ENCODE results near the gene ABLIM1.

The ABLIM1 gene

DNA sequence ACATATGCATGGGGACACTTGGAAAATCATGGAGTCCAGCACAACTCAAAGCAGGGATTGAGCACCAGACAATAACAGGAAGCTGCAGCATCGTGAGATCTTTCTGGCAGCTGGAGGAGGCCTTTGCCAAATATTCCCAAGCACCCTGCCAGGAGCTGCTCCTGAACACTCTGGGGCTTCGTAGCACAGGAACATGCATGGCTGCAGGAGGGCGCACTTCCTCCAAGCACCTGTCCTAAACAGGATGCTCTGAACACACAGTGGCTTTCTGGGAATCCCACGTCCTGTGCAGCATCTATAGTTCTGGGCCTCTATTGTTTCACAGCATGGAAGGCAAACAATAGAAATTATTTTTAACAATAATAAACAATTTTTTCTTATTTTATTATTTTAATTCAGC is 4.1 kb downstream of the ABLIM1 start:
- TF ChIP-seq, protein P1, sequence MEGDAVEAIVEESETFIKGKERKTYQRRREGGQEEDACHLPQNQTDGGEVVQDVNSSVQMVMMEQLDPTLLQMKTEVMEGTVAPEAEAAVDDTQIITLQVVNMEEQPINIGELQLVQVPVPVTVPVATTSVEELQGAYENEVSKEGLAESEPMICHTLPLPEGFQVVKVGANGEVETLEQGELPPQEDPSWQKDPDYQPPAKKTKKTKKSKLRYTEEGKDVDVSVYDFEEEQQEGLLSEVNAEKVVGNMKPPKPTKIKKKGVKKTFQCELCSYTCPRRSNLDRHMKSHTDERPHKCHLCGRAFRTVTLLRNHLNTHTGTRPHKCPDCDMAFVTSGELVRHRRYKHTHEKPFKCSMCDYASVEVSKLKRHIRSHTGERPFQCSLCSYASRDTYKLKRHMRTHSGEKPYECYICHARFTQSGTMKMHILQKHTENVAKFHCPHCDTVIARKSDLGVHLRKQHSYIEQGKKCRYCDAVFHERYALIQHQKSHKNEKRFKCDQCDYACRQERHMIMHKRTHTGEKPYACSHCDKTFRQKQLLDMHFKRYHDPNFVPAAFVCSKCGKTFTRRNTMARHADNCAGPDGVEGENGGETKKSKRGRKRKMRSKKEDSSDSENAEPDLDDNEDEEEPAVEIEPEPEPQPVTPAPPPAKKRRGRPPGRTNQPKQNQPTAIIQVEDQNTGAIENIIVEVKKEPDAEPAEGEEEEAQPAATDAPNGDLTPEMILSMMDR (IDR thresholded peaks at IDR 0.05): no peak
- no peak for TF ChIP-seq ZFX (IDR thresholded peaks at IDR 0.05; ENCODE audit: borderline replicate concordance)
- no peak overlapping the region for H3K27ac ChIP-seq

DNA sequence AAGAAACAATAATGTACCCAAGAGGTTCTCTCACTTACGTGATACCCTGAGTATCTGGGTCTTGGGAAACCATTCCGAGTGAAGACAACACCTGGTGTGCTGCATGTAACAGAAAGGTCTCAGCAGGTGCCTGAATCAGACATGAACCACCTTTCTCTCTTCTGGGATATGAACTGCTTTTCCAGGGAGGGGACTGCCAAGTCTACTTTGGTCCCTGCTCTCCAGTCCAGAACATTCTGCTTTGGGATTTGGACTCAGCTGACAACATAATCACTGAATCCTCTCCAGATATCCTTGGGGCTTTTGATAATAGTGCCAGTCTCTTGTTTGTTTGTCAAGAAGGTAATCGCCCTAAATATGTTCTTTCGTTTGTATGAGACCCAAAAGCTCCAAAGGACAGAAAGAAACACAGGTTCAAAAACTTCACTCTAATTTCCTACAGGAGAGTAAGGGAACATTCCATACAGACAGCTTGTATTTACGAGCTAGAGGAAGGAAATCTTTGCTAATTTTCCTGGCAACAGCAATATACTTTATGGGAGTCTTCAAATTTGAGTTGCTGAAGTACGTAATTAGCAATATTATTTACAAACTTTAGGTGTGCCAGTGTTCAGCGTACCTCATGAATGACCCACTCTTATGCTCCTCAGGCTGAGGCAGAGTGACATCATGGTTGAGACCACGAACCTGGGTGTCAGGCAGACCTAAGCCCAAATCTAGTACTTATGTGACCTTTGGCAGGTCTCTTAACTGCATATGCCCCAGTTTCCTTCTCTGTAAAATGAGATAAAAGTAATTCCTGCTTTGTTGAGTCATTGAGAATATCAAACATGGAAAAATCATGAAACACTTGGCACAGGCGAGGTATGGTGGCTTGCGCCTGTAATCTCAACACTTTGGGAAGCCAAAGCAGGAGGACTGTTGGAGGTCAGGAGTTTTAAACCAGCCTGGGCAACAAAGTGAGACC is 5.4 kb downstream of the ABLIM1 start:
- no peak overlapping the region for H3K27ac ChIP-seq
- TF ChIP-seq, protein P1 (IDR thresholded peaks at IDR 0.05): no peak
- no peak for TF ChIP-seq ZFX (IDR thresholded peaks at IDR 0.05; ENCODE audit: borderline replicate concordance)

DNA sequence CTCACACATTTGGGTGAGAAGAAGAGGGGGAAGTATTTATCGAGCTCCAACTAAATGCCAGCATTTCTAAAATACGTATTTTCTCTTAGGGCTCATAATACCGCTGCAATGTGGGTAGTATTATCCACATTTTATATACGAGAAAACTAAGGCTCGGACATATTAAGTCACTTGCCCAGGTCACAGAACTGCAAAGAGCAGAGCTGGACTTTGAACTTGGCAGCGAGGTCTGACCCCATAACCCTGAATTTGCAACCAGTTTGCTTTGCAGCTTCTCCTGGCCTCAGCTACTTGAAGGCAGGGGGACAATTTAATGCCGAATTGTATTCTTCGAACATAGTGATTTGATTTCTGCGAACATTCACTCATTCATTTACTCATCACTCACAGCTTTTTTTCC is 7.2 kb downstream of the ABLIM1 start:
- TF ChIP-seq ZFX (IDR thresholded peaks at IDR 0.05; ENCODE audit: borderline replicate concordance): no peak
- TF ChIP-seq, protein P1 (IDR thresholded peaks at IDR 0.05): no peak

DNA sequence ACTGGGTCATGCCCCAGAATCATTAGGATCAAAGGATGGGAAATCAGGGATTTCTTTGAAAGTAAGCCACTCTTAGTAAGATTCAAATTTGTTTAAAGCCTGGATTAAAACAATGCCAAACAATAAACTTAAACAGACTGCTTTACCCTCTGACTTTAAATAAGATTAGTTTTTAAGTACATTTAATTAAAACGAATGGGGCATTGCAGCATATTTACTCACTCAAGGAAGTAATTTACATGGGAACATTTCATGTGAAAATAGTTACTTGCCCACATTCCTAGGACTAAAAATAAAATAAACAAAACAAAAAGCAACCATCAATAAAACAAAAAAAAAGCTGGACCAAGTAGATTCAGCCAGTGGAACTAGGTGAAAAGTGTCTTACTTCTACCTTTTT is 7.8 kb downstream of the ABLIM1 start:
- H3K27ac ChIP-seq: no peak overlapping the region
- no peak for TF ChIP-seq ZFX (IDR thresholded peaks at IDR 0.05; ENCODE audit: borderline replicate concordance)
- TF ChIP-seq, protein P1 (IDR thresholded peaks at IDR 0.05): no peak

More for the DNA sequence above, 7.2 kb downstream of the ABLIM1 start:
- H3K27ac ChIP-seq: no peak overlapping the region

DNA sequence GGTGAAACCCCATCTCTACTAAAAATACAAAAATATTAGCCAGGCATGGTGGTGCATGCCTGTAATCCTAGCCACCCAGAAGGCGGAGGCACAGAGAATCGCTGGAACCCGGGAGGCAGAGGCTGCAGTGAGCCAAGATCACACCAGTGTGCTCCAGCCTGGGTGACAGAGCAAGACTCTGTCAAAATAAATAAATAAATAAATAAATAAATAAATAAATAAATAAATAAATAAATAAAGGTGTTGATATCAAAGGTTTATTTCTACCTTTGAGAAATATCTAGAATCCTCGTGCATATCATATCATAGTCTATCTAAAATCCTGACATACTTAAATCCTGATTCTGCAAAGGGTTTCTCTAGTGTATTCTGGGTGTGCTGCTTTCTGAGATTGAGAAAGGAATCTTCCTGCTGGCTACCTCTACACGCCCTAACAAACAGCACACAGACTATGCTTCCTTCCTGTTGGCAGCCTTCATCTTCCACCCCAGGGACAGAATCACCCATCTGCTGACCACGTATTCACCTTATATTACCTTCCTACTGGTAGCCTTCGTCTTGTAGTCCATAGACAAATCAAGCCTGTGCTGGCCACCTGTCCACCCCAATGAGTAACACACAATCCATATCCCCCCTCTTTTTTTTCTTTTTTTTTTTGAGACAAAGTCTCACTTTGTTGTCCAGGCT is 8.7 kb downstream of the ABLIM1 start:
- no peak overlapping the region for H3K27ac ChIP-seq

DNA sequence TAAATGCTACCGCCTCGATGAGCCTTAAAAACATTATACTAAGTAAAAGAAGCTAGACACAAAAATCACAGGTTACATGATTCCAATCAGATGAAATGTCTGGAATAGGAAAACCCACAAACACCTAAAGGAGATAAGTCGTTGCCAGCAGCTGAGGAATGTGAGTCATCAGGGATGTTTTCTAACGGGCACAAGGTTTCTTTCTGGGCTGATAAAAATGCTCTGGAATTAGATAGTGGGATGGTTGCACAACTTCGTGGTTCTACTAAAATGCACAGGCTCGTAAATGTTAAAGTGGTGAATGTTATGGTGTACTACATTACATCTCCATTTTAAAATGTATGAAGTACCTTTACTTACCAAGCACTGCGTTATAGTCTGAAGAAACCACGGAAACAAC is 9.7 kb downstream of the ABLIM1 start:
- TF ChIP-seq, protein P1 (IDR thresholded peaks at IDR 0.05): no peak
- TF ChIP-seq ZFX (IDR thresholded peaks at IDR 0.05; ENCODE audit: borderline replicate concordance): no peak
- no peak overlapping the region for H3K27ac ChIP-seq

More for the DNA sequence above, 8.7 kb downstream of the ABLIM1 start:
- TF ChIP-seq, protein P1 (IDR thresholded peaks at IDR 0.05): no peak
- TF ChIP-seq ZFX (IDR thresholded peaks at IDR 0.05; ENCODE audit: borderline replicate concordance): no peak

All from 22Rv1 (cell line).